GM18870 (cell line): ENCODE results near the gene AIFM3.
"Not testable (repeated sequence)": the region's sequence is repeated elsewhere in the genome, so short reads cannot be mapped to it uniquely, and the experiment has no call there.

ENCODE experiments used
- ATAC-seq: cut with Tn5 transposase; IDR thresholded peaks from one replicate; pipeline ENCODE4 v1.9.1; 2021; ENCODE audit warnings: moderate library complexity; ENCODE audit not compliant: unreplicated experiment

The AIFM3 gene

GRCh38 chr22:20940904-20941385, 26.1 kb upstream of the AIFM3 start:
- no peak for ATAC-seq

- not testable (repeated sequence) for ATAC-seq
These were observed 24.7 kb upstream of the AIFM3 start for GRCh38 chr22:20942203-20942902.

- ATAC-seq = no peak
These were observed 23.7 kb upstream of the AIFM3 start for GRCh38 chr22:20943104-20943933.

GRCh38 chr22:20944042-20944441, 23.0 kb upstream of the AIFM3 start:
- ATAC-seq = no peak

GRCh38 chr22:20945578-20945934, 21.5 kb upstream of the AIFM3 start:
- no peak for ATAC-seq

GRCh38 chr22:20946080-20946986, 20.7 kb upstream of the AIFM3 start:
- no peak for ATAC-seq

- ATAC-seq = no peak
These were observed 20.1 kb upstream of the AIFM3 start for GRCh38 chr22:20946991-20947390.

- no peak for ATAC-seq
These were observed 18.6 kb upstream of the AIFM3 start for GRCh38 chr22:20948450-20948849.

- no peak for ATAC-seq
These were observed 18.1 kb upstream of the AIFM3 start for GRCh38 chr22:20948989-20949388.

- ATAC-seq = no peak
These were observed 17.3 kb upstream of the AIFM3 start for GRCh38 chr22:20949698-20950183.

- no peak for ATAC-seq
These were observed 15.7 kb upstream of the AIFM3 start for GRCh38 chr22:20951151-20951931.

- no peak for ATAC-seq
These were observed 15.1 kb upstream of the AIFM3 start for GRCh38 chr22:20951932-20952380.

- ATAC-seq = no peak
These were observed 14.3 kb upstream of the AIFM3 start for GRCh38 chr22:20952544-20953341.

GRCh38 chr22:20953342-20953608, 13.8 kb upstream of the AIFM3 start:
- ATAC-seq = no peak

GRCh38 chr22:20953668-20954500, 13.2 kb upstream of the AIFM3 start:
- no peak for ATAC-seq

- ATAC-seq = no peak
These were observed 11.5 kb upstream of the AIFM3 start for GRCh38 chr22:20955548-20955947.

- ATAC-seq = no peak
These were observed 10.6 kb upstream of the AIFM3 start for GRCh38 chr22:20956258-20957101.
